IPS DF 19.7 (cell line): Measurements from ENCODE around the gene HINFP.
"Not testable (repeated sequence)": the region's sequence is repeated elsewhere in the genome, so short reads cannot be mapped to it uniquely, and the experiment has no call there.

ENCODE experiments used
- DNase-seq: peaks from one replicate; pipeline ENCODE4 v3.0.0-alpha.2; 2013; ENCODE audit warnings: low read depth, low spot score

The HINFP gene

DNA sequence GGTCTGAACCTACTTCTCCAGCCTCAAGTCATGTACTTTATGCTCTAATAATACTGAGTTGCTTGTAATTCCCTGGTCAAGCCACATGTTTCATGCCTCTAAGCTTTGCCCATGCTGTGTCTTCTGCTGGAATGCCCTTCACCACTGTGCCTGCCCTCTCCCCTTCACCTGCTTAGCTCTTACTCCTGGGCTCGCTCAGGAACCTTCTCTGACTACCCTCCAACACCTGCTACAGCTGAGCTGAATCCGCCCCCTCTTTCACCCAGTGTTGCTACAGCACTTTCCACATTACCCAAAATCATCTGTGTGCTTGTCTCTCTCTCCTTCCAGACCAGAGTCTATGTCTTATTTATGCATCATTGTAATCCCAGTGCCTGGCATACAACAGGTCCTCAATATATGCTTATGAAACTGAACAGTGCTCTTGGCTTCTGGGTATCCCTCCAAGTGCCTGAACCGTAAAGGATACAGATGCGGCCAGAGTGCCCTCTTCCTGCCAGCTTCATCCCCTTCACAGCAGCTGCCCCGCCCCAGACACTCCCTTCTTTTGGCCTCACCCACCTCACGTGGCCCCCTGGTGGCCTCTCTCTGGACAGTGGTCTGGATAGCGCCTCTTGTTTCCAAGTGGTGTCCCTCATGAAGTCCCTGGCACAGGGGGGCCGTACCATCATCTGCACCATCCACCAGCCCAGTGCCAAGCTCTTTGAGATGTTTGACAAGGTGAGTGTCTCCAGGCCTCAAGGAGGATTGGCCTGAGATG lies 34.5 kb downstream of the HINFP start:
- DNase-seq: no peak

DNA sequence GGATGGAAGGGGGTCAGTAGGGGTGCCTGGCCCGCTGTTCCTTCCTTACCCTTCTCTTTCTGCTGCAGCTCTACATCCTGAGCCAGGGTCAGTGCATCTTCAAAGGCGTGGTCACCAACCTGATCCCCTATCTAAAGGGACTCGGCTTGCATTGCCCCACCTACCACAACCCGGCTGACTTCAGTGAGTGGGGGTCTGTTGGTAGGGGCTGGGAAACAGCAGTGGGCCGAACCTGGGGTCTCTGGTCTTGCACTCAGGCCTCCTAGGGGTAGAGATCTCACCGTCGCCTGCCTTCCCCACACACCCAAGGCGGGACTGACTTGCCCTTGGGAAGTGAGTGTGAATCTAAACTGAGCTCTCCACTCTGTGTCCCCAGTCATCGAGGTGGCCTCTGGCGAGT lies 35.1 kb downstream of the HINFP start:
- no peak for DNase-seq

DNA sequence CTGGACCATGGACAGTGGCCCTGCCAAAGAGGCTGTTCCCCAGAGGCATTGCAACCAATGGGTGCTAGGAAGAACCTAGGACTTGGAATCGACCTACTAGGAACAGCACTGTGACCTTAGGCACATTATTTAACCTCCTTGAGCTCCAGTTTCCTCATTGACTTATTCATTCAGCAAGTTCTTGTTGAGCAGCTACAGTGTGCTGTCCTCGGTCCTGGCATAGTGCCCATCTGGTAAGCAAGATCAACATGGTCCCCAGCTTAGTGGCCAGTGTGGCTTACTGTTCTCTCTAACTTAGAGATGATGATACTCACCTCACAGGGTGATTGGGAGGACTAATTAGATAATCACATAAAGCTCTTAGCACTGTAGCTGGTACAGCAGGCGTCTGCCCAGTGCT lies 35.7 kb downstream of the HINFP start:
- DNase-seq: no peak

DNA sequence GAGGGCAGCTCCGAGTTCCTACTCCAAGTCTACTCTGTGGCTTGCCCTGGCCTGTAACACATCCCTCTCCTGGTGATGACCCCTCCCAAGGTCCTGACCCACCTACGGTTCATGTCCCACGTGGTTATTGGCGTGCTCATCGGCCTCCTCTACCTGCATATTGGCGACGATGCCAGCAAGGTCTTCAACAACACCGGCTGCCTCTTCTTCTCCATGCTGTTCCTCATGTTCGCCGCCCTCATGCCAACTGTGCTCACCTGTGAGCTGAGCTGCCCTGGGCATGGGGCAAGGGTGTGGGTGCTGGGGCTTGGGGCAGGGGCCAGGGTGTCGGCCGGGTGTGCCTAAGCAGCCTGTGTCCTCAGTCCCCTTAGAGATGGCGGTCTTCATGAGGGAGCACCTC lies 37.1 kb downstream of the HINFP start:
- DNase-seq: no peak

DNA sequence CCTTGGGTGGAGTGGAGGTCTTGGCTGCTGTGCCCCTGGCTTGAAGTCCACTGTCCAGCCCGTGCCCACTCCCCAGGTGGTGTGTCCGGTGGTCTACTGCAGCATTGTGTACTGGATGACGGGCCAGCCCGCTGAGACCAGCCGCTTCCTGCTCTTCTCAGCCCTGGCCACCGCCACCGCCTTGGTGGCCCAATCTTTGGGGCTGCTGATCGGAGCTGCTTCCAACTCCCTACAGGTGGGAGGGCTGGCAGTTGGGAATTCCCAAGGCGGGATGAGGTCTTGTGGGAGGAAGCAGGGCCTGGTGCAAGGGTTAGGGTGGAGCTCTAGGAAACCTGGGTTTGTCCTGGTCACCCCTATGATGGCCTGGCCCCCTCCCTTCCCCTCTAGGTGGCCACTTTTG lies 38.8 kb downstream of the HINFP start:
- no peak for DNase-seq

DNA sequence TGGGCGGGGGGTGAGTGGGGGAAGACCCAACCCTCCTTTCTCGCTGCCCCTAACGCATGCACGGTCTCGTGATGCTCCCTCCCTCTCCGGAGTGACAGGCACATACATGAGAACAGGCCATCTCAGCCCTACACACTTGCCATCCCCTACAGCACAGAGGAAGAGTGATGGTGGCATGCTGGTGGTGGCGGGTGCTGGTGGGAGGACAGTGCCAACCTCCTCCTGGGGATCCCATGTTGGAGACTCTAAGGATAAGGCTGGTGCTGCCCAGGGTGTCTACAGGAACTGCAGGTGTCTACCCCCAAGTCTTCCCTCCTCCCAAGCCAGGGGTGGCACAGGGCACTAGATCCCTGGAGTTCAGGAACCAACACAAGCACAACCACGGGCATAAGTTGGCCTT lies 40.5 kb downstream of the HINFP start:
- no peak for DNase-seq

DNA sequence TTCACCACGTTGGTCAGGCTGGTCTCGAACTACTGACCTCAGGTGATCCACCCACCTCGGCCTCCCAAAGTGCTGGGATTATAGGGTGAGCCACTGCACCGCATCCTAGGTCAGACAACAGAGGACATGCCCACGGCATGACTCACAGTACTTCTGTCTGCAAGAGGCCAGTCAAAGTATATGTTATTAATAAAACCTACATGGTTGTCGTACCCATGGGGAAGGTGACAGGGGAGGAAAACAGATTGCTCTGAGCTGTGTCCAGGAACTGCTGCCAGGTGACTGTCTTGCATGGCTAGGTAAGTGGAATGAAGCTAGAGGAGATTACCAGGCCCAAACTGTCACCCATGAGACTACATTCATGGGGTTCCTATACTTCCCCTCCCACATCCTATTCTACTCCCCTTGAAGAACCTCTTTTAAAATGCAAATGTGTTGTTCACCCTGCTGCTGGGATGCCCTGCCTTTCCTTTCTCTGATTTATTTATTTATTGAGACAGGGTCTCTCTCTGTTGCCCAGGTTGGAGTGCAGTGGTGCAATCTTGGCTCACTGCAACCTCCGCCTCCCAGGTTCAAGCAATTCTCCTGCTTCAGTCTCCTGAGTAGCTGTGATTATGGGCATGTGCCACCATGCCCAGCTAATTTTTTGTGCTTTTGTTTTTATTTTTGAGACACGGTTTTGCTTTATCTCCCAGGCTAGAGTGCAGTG lies 45.1 kb downstream of the HINFP start:
- no peak for DNase-seq

DNA sequence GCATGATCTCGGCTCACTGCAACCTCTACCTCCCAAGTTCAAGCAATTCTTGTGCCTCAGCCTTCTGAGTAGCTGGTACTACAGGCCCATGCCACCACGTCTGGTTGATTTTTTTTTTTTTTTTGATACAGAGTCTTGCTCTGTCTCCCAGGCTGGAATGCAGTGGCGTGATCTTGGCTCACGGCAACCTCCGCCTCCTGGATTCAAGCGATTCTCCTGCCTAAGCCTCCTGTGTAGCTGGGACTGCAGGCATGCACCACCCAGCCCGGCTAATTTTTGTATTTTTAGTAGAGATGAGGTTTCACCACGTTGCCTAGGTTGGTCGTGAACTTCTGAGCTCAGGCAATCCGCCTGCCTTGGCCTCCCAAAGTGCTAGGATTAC lies 45.7 kb downstream of the HINFP start:
- not testable (repeated sequence) for DNase-seq

DNA sequence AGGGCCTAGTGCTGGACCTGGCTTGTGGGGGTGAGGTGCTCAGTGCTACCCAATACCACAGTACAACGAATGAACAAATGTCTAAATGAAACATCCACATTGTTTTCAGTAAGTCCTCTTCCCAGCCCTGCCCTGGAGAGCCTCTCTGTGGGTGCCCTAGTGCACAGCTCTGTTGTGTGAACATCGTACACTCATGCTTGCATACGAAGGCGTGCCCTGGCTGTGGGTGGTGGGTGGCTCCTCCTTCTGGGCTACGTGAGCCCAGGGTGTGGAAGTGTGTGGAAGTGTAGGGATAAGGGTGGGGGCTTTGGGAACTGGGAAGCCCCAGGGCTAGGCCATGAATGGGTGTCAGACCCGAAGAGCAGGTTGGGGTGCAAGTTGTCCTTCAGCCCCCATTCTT lies 46.6 kb downstream of the HINFP start:
- no peak for DNase-seq

DNA sequence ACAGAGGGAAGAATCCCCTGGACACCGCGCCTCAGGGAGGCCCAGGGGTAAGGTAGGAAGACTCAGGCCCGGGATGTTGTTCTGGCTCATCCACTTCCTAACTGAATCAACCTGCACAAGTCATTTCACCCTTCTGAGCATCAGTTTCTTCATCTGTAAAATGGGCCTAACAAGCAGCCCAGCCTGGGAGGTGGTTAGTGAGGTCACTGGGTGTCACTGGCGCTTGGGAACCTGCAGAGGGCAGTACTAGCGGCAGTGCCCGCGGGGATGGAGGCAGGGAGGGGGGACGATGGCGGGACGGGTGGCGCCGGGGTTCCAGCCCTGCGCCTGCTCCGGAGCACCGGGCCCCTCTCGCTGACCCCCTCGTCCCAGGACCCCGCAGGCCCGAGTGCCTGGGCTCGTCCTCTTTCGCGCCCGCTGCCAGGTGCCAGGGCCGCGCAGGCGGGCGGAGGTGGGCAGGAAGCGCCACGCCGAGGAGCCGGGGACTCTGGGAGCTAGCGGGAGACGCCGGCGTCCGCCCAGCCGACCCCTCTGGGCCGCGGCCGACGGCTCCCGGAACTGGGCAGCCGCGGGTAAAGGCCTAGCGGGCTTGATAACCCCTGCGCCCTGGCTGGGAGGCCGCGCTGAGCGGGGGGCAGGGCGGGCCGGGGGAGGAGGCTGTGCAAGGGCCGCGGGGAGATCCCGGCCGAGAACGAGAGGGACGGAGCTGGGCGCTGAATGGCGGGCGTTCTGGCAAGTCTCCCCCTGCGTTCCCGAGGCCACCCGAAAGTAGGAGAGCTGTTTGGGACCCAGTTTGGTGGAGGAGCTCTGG lies 47.3 kb downstream of the HINFP start, which contains the start of gene NLRX1:
Gene NLRX1 (plus strand): TSS at position 255 of the 811 bp plus-strand sequence. CDS start 2,679 bp downstream, outside the sequence.
- peak; percentile 50 for DNase-seq

DNA sequence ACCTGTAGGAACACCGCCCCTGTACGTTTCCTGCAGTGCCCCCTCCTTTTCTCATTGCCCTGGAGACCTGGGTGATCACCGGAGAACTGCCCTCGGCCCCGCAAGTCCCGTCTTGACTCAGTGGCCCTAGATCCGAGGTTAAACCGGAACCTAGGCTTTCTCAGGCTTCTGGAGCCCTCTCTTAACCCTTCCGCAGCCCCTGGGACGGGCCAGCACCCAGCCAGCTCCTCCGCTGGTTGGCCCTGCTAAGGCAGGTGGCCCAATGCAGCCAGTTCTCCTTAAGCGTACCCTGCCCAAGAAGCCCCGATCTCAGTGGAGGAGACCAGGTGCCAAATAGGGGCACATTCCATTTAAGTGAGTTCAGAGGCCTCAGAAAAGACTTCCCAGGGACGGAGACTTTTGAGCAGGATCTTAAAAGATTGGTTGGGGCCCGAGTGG lies 47.9 kb downstream of the HINFP start:
- peak; percentile 72 for DNase-seq

DNA sequence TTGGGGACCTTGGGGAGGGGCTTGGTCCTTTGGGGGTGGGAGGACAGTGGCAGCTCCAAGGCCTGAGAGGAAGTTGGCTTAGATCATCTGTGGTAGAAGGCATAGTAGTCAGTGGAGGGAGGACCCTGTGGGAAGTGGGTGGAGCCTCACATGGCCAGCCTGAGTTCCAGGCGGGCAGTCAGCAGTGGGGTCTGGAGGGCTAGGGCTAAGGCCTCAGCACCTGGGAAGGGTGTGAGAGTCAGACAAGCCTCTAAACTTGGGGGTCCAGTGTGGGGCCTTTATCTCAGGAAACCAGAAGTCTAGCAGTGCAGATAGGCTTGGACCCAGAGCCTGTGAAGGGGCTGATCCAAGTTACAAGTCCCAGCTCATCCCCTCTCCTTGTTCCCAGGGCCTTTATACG lies 51.1 kb downstream of the HINFP start:
- no peak for DNase-seq

DNA sequence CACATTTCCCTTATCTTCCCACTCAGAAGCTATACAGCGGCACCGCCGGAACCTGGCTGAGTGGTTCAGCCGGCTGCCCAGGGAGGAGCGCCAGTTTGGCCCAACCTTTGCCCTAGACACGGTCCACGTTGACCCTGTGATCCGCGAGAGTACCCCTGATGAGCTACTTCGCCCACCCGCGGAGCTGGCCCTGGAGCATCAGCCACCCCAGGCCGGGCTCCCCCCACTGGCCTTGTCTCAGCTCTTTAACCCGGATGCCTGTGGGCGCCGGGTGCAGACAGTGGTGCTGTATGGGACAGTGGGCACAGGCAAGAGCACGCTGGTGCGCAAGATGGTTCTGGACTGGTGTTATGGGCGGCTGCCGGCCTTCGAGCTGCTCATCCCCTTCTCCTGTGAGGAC lies 52.1 kb downstream of the HINFP start:
- no peak for DNase-seq

DNA sequence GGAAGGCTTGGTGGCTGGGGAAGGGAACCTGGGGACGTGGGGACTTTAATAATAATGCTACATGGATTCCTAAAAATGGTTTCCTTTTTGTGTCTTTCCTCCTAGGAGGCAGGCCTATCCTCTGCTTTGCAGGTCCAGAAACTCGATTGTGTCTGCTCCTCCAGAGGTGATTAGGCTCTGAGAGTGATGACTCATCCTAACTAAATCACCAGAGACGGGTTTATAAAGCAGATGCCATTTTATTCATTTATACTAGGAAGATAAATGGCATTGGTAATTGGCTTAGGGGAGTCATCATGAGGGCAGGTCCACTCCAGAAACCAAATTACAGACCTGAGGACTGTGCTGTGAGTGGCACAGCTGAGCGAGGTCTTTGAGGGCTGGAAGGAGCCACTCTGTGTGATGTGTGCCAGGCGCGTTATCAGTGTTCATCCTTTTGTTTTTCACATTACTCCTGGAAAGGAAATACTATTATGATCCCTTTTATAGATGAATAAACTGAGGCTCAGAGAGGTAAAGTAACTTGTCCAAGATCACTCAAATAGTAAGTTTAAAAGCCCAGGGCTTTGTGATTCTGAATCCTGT lies 54.2 kb downstream of the HINFP start:
- no peak for DNase-seq

DNA sequence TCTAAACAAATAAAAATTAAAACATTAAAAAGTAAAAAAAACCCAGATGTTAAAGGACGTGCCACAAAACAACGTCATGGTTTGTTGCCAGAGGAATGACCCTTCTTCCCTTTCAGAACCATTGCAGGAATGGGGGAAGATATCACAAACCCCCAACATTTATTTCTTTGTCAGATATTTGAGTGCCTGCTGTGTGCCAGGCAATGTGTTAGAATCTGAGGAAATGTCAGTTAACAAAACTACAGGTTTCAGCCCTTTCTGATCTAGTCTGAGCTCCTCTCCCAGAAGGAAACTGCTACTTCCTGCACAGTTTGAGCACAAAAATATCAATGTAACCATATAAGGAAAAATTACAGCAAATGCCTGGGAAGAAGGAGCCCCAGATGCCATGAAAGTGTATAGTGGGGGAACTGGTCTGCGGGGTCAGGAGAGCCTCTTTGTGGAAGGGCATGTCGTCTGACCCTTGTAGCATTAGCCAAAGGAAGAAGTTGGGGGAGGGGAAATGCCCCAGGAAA lies 56.8 kb downstream of the HINFP start:
- DNase-seq: no peak

DNA sequence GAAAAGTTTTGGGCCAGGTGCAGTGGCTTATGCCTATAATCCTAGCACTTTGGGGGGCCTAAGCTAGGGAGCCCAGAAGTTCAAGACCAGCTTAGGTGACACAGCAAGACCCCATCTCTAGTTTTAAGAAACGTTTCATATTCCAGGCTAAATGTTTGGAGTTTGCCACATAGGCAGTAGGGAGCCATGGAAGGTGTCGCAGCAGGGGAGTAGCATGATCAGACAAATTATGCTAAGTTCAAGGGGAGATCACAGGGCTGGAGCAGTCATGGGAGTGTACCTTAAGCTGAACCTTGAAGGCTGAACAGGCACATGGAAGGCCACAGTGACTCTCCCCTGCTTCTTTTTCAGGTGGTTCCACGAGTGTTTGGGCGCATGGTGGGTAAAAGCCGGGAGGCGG lies 58.0 kb downstream of the HINFP start:
- DNase-seq: no peak

DNA sequence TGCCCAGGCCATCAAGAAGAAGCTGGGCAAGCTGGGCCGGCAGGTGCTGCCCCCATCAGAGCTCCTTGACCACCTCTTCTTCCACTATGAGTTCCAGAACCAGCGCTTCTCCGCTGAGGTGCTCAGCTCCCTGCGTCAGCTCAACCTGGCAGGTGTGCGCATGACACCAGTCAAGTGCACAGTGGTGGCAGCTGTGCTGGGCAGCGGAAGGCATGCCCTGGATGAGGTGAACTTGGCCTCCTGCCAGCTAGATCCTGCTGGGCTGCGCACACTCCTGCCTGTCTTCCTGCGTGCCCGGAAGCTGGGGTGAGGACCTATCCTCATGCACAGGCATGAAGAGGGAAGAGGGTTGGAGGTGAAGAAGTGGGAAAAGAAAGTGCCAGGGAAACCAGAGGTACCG lies 58.6 kb downstream of the HINFP start:
- no peak for DNase-seq

DNA sequence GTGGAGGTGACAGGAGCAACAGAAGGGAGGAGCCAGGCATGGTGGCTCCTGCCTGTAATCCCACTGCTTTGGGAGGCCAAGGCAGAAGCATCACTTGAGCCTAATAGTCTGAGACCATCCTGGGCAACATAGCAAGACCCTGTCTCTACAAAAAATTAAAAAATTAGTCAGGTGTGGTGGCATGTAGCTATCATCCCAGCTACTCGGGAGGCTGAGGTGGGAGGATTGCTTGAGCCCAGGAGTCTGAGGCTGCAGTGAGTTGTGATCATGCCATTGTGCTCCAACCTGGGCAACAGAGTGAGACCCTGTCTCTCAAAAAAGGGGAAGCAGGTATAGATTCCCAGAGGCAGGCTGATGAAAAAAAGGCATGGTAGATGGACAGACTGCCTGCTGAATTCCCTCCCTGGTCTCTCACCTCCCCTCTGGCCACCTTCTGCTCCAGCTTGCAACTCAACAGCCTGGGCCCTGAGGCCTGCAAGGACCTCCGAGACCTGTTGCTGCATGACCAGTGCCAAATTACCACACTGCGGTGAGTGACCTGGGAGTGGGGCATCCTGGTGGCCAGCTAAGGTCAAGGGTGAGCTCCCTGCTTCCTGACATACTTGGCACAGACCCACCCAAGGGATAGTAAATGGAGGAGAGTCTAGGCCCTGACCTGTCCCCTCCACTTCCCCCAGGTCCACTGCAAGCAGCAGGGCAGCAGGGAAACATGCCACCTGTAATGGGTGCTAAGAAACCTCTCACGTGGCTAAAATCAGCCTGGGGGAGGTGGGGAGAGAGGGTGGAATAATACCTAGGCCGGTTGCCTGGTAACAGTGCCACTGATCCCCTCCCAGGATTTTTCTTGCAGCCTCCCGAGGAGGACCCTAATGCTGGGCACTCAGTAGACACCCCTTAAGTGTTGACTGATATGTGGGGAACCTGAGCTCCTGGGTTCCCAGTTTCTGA lies 59.6 kb downstream of the HINFP start:
- no peak for DNase-seq

DNA sequence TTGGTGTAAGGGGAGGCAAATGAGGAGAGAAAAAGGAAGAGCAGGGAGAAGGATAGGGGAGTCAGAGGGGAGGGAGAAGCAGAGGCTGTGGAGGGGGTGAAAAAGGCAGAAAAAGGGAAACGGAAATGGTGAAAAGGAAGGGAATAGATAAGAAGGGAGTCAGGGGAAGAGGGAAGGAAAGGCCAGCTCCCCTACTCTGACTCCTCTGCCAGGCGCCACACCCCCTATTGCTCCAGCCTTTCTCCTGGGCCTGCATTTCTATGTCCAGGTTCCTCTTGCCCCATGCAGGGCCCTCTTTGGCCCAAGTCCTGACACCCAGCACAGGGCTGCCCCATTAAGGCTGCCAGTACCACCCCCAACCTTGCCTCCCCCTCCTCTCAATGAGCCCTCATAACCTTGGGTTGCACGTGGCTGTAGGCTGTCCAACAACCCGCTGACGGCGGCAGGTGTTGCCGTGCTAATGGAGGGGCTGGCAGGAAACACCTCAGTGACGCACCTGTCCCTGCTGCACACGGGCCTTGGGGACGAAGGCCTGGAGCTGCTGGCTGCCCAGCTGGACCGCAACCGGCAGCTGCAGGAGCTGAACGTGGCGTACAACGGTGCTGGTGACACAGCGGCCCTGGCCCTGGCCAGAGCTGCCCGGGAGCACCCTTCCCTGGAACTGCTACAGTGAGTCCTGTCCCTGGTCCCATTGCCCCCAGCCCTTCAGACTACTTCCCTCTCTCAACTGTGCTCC lies 60.5 kb downstream of the HINFP start:
- DNase-seq: no peak

DNA sequence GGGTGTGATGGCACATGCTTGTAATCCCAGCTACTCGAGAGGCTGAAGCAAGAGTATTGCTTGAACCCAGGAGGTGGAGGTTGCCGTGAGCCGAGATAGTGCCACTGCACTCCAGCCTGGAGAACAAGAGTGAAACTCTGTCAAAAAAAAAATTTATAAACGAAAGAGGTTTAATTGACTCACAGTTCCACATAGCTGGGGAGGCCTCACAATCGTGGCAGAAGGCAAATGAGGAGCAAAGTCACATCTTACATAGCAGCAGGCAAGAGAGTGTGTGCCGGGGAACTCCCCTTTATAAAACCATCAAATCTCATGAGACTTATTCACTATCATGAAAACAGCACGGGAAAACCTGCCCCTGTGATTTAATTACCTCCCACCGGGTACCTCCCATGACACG lies 63.0 kb downstream of the HINFP start:
- DNase-seq: not testable (repeated sequence)
